Activated CD4-positive, alpha-beta T cell treated with anti-CD3 and anti-CD28 coated beads, Interleukin-2, Interleukin-6, amounts not matched to agents 100 ng/mL and 50 ng/mL, durations not matched to agents 16 hours and 8 hours (primary cell): ENCODE data around the gene ZNF638.
"Not testable (repeated sequence)": the region's sequence is repeated elsewhere in the genome, so short reads cannot be mapped to it uniquely, and the experiment has no call there.

Source experiments
- DNase-seq: peaks from one replicate; pipeline ENCODE4 v3.0.0-alpha.2; 2020

The ZNF638 gene, protein sequence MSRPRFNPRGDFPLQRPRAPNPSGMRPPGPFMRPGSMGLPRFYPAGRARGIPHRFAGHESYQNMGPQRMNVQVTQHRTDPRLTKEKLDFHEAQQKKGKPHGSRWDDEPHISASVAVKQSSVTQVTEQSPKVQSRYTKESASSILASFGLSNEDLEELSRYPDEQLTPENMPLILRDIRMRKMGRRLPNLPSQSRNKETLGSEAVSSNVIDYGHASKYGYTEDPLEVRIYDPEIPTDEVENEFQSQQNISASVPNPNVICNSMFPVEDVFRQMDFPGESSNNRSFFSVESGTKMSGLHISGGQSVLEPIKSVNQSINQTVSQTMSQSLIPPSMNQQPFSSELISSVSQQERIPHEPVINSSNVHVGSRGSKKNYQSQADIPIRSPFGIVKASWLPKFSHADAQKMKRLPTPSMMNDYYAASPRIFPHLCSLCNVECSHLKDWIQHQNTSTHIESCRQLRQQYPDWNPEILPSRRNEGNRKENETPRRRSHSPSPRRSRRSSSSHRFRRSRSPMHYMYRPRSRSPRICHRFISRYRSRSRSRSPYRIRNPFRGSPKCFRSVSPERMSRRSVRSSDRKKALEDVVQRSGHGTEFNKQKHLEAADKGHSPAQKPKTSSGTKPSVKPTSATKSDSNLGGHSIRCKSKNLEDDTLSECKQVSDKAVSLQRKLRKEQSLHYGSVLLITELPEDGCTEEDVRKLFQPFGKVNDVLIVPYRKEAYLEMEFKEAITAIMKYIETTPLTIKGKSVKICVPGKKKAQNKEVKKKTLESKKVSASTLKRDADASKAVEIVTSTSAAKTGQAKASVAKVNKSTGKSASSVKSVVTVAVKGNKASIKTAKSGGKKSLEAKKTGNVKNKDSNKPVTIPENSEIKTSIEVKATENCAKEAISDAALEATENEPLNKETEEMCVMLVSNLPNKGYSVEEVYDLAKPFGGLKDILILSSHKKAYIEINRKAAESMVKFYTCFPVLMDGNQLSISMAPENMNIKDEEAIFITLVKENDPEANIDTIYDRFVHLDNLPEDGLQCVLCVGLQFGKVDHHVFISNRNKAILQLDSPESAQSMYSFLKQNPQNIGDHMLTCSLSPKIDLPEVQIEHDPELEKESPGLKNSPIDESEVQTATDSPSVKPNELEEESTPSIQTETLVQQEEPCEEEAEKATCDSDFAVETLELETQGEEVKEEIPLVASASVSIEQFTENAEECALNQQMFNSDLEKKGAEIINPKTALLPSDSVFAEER (N-terminal part only)

DNA sequence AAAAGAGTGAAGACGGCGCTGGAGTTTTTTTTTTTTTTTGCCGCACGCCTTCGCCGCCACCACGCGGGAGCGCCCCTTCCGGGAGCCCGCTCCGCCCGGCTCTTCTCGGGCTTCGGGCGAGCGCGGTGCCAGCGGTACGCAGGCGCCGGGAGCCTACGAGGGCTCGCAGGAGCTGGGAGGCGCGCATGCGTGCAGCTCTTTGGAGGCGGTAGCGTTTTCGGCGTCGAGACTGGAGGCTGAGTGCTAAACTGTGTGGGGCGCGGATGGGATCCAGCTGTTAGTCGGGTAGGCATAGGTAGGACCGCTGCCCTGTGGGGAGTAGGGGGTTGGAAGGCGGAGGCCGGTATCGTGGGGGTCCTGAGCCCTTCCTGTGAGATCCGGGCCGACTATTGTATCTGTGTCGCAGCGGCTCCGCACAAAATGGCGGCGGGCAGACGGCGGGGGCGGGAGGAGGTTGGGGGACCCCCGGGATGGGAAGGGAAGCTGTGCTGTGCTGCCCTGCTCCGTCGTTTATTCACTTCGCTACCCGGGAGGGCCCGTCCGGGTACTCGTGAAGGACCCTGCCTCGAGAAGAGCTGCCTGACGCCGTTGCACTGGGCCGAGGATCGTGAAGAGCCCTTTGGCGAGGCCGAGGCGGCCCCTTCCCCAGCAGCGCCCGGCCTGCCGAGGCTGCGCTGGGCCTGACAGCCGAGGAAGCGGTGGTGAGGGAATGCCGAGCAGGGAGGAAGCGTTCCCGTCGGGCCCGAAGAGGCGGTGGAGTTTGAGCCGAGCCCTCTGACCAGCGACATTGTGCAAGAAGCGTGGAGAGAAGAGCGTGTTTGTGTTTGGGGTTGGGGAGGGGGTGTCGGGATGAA, at the start of gene ZNF638:
TSS of gene ZNF638 (plus strand) at position 202 of the 854 bp plus-strand sequence. CDS start 17,173 bp downstream, outside the sequence.
- DNase-seq = peak; percentile 92

DNA sequence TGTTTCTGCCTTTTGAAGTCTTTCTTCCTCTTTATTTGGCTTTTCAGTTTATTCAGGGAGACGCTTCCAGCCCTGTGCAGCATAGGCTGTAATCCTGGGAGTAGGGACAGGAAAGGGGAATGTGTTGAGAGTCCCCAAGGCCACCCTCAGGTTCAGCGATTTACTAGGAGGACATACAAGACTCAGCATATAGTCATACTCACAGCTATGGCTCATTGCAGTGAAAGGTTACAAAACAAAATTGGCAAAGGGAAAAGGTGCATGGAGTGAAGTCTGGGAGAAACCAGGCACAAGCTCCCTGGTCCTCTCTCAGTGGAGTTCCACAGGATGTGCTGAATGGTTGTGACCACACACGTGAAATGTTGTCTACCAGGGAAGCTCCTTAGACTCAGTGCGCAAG, 49.6 kb upstream of the ZNF638 start:
- no peak for DNase-seq

DNA sequence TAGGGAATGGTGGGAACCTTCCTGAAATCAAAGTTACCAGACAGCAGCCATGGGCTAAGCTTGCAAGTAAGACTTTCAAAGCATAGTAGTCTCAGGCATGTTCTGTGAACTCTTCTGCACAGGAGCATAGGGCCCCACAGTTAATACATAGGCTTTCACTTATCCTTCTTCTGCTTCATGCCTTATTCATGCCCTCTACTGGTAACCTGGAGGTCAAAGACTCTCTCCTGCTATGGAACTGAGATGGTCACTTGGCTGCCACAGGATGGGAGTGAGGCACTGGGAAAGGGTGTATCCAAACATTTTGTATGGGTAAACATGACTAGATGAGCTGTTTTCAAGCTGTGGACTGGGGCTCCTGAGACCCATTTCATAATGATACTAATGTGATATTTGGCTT, 49.1 kb upstream of the ZNF638 start:
- DNase-seq = peak; percentile 10

DNA sequence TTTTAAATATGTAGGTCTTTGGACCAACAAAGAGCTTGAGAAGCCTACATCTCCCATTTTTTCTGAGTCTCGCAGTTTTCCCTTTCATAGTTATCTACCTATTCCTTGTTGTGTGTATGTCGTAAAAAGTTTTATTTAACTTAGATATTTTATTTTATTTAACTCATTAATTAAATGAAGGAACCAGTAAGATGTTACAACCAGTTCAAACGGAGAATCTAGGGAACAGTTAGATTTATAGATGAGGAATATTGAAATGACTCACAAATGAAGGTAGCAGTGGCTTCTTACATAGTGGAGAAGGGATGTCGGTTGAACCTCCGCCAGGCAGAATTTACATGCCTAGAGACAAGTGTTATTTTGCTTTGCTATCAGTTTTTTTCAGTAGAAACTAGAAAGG, 48.5 kb upstream of the ZNF638 start:
- no peak for DNase-seq

DNA sequence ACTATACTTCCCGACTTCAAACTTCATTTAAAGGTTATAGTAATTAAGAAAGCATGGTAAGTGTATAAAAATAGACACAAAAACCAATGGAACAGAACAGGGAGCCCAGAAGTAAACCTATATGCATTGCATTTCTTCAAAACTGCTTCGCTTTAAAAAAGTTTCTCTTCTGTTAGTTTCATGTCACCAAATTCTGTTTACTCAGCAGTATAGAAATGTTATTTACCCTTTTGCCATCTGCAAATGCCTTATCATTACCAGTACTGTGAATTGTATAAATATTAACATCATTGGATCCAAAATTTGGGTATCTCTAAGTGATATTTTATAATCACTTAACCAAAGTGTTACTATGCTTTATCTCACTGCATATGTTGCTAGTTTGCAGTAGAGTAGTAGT, 45.9 kb upstream of the ZNF638 start:
- no peak for DNase-seq

DNA sequence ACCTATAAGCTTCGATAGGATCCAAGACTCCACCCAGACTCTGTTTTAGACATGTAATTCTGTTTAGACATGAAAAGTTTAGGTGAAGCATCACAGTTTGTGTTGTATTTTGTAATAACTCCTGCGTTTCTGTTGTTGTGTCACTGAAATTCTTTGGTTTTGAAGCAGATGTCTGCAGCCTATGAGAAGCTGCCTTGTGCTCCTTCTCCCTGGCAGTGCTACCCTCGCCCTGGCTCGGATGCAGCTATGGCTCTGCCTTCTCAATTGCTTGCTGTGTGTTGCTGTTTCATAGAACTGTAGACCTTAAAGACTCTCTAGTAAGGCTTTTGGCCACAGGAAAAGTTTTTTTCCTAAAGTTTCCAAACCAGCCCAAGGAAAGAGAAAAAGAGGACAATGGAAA, 40.2 kb upstream of the ZNF638 start:
- DNase-seq = no peak

DNA sequence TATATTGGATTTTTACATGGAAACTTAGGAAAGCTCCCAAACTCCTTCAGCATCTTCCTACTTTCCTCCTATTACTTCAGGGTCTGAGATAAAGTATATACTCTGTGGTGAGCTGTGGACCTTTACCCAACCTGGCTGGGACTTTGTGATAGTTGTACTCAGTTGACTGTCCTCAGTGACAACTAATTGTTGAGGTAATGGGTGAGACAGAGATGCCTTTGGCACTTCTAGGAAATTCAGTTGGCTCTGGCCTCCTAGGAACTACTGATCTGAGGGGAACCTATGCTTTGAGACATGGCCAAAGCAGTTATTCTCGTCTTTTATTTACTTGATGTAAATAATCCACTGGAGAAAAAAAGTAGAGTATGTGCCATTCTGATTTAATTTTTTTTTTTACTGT, 39.4 kb upstream of the ZNF638 start:
- DNase-seq = no peak

DNA sequence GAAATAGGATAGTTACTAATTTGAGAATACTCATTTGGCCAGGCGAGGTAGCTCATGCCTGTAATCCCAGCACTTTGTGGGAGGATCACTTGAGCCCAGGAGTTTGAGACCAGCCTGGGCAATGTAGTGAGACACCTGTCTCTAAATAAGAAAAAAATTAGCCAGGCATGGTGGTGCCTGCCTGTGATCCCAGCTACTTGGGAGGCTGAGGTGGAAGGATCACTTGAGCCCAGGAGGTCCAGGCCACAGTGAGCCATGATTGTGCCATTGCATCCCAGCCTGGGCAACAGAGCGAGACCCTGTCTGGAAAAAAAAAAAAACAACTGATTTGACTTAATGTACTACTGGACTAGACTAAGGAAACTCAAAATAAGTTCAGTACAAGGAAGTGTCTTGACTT, 32.7 kb upstream of the ZNF638 start:
- no peak for DNase-seq

DNA sequence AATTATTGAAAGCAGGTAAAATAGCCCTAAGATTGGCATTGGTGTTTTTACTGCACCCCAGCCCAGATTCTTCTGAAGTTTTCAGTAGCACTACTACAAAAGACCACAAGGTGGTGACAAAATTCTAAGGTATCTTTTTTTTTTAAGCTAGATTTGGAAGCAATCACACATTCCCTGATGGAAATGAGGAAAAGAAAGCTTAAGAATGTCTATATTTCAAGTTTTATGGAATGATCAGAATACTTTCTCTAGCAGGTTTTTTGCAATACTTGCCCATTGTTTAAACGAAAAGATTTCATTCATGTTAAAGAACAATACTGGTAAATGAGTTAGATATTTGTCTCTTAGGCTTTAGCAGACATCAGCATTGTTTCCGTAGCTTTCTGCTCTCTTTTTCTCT, 32.1 kb upstream of the ZNF638 start:
- peak; percentile 22 for DNase-seq

DNA sequence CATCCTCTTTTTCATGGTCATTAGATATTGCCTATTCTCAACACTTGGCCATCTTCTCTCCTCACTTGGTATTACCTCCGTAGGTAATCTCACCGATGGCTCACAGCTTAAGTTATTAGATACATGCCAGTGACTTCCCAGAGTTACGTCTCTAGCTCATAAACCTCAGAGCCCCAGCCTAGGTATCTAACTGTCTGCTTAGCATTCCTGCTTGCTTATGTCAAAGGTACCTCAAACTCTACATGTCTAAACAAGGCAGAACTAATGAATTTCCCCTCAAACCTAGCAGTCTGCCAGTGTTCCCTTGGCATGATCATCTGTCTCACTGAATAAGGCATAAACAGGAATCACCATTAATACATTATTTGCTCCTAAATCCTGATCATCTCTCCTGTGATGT, 27.7 kb upstream of the ZNF638 start:
- no peak for DNase-seq

DNA sequence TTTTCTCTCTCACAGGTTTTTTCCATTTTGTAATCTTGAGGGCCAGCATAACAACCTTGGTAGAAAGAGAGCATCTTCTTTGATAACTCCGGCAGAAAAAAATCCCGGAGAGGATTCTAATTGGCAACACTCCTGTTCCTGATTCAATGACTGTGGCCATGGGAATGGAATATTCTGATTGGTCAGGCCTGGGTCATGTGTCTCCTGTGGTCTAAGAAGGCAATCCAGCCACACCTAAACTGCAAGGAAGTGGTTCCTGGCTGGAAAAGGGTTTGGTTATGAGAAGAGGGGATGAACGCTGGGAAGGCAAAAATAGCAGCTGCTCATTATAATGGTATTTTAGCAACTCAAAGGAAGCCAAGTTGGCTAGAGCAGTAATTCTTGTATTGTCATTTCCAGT, 24.8 kb upstream of the ZNF638 start:
- DNase-seq = no peak

DNA sequence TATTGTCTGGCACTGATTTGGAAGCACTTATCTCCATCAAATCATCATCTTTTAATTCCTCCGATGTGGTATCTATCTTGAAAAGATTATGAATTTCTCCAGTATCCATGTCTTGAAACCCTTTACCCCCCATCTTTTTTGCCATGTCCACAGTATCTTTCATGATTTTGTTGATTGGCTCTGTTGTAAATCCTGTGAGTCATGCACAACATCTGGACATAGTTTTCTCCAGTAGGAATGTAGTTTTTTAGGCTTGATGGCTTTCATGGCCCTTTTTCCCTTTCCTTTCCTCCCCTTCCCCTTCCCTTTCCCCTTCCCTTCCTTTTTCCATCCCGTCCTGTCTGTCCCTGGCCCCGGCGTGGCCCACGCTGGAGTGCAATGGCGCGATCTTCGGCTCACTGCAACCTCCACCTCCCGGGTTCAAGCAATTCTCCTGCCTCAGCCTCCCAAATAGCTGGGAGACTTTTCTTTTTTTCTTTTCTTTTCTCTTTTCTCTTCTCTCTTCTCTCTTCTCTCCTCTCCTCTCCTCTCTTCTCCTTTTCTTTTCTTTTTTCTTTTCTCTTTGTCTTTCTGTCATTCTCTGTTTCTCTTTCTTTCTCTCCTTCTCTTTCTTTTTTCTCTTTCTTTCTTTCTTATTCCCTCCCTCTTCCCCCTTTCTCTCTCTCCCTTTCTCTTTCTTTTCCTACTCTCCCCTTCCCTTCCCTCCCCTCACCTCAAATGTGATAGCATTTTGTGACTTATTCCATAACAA, 18.4 kb upstream of the ZNF638 start:
- no peak for DNase-seq

DNA sequence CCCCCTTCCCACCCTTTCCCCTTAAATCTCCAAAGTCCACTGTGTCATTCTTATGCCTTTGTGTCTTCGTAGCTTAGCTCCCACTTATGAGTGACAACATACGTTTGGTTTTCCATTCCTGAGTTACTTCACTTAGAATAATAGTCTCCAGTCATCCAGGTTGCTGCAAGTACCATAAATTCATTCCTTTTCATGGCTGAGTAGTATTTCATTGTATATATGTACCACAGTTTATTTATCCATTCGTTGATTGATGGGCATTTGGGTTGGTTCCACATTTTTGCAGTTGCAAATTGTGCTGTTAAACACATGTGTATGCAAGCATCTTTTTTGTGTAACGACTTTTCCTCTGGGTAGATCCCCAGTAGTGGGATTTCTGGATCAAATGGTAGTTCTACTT, 14.5 kb upstream of the ZNF638 start:
- DNase-seq = no peak

DNA sequence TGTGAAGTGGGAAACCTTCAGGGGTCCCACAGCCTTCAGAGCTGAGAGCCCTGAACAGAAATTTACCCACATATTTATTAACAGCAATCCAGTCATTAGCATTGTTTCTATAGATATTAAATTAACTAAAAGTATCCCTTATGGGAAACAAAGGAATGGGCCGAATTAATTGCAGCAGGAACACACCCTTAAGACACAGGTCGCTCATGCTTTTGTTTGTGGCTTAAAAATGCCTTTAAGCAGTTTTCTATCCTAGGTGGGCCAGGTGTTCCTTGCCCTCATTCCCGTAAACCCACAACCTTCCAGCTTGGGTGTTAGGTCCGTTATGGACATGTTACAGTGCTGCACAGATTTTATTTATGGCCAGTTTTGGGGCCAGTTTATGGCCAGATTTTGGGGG, 13.7 kb upstream of the ZNF638 start:
- DNase-seq = not testable (repeated sequence)

DNA sequence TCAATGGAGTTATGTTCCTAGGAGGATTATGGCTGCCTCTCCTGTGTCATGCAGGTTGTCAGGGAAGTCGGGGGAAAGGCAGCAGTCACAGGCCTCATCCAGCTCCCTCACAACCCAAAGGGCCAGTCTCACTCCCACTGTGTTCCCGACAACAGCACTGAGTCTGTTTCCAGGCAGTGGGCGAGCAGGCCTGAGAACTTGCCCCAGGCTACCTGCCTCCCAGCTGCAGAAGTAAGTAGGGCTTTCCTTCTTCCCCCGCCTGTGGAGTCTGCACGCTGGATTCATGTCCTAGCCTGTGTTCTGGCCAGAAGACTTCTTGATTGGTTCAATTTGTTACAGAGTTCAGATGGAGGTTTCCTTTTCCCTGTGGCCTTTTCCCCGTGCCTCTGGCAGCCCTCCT, 8.2 kb upstream of the ZNF638 start:
- DNase-seq = no peak

DNA sequence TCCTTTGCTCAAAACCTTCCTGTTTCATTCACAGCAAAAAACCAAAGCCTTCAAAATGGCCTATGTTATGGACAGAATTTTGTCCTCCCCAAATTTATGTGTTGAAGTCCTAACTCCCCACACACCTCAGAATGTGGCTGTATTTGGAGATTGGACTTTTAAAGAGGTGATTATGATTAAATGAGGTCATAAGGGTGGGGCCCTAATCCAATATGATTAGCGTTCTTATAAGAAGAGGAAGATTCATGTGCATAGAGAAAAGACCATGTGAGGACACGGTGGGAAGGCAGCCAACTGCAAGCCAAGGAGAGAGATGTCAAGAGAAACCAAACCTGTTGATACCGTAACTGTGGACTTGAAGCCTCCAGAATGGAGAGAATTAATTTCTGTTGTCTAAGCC, 4.6 kb upstream of the ZNF638 start:
- no peak for DNase-seq

DNA sequence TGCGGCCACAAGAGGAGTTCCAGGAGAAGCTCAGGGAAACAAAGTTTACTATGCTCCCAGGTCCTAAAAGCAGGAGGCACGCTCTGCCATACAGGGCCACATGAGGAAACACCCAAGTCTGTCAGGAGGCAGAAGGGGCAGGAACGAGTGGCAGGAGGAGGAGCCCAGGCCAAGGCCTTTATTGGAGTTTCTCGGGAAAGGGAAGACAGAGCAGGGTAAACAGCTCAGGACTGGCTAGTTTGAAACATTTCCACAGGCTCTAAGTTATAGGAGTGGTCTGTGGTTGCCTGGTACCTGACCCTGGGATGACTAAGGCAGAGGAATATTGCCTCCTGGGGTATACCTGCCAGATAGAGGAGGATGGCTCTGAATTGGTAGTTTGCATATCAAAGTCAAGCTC, 3.7 kb upstream of the ZNF638 start:
- DNase-seq = no peak

DNA sequence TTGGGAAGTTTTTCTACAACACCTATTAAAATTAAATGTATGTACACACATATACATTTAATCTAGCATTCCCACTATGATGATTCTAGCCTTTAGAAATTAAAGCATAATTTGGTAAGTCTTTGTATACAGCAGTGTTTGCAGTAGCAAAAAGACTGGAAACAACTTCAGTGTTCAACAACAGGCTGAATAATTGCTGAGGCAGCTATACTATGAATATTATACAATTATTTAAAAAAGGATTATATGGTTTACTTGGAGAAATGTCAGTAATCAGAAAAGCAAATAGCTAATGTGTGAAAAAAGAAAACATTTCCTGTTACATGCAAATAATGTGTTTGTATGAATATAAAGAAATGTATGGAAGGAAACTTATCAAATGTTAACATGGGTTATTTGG, 1.4 kb upstream of the ZNF638 start:
- DNase-seq = no peak

DNA sequence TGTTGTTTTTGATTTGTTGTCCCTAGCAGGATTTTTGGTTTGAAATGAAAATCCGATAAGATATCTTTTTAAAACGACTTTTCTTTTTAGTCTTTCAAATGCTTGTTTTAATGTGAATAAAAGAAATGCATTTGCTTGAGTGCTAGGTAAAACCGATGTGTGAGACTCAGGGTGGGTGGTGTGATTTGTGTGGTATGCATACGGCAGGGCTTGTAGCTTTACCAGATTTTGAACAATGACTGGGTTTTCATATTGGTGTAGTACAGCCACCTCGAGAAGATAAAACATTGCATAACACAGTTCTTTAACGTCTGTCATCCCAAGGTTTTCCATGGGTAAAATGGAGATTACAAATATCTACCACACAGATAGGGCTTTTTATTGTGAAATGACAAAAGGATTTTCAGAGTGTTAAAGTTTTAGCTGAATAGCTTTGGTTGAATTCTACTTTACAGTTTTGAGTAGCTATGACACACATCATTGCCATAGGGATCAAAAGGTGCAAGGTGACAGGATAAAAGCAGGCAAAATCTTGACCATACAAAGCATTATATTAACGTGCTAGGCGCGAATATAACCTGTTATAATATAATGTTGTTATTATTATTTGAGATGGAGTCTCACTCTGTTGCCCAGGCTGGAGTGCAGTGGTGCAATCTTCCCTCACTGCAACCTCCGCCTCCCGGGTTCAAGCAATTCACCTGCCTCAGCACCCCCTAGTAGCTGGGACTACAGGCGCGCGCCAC, 824 bp upstream of the ZNF638 start:
- DNase-seq = no peak

DNA sequence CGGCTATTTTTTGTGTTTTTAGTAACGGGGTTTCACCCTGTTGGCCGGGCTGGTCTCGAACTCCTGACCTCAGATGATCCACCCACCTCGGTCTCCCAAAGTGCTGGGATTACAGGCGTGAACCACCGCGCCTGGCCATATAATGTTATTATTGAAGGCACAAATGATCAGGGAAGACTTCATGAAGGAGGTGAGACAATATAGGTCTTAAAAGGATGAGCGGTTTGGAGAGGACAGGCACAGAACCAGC, 326 bp upstream of the ZNF638 start:
- not testable (repeated sequence) for DNase-seq

DNA sequence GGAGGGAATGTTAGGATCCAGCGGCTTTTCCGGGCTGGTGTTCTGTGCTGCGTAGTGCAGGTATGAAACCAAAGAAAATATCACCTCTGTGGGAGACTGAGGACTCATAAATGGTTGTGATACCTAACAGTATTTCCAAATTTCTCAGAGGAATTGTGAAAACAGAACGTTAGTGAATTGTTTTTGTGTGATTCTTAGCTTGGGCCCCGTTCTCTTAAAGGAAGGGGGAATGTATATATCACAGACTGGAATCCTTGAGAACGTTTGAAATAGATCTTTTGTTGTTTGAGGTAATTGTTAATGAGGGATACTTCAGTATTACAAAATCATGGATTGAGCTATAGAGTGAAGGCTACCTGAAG, 834 bp downstream of the ZNF638 start:
- no peak for DNase-seq
